VCaP (cell line): ENCODE measurements around the gene CSRNP3.

Source experiments
- H3K27ac ChIP-seq: fragments of 450-650 bp; 2 replicates; pipeline ENCODE4 v1.5.1; 2017
- CTCF ChIP-seq: fragments of 450-650 bp; conservative IDR thresholded peaks from 2 replicates; pipeline ENCODE4 v1.5.1; 2017; ENCODE audit warnings: mild to moderate bottlenecking, moderate library complexity

CSRNP3 gene

GRCh38 chr2:165572151-165572550 is 102.7 kb downstream of the CSRNP3 start:
- no peak overlapping the region for H3K27ac ChIP-seq
- TF ChIP-seq CTCF, result no peak

GRCh38 chr2:165573534-165574461 is 104.3 kb downstream of the CSRNP3 start:
- peak overlapping the region; percentile 67 for H3K27ac ChIP-seq
- no peak for TF ChIP-seq CTCF

GRCh38 chr2:165575044-165575615 is 105.6 kb downstream of the CSRNP3 start:
- no peak for TF ChIP-seq CTCF

GRCh38 chr2:165576409-165577154 is 107.1 kb downstream of the CSRNP3 start:
- TF ChIP-seq CTCF, result no peak
- no peak overlapping the region for H3K27ac ChIP-seq

More at GRCh38 chr2:165575044-165575615, 105.6 kb downstream of the CSRNP3 start:
- peak overlapping the region; percentile 67 for H3K27ac ChIP-seq

GRCh38 chr2:165582409-165582808 is 112.9 kb downstream of the CSRNP3 start:
- no peak for TF ChIP-seq CTCF
- no peak overlapping the region for H3K27ac ChIP-seq

- no peak overlapping the region for H3K27ac ChIP-seq
- TF ChIP-seq CTCF, result no peak
Observed at GRCh38 chr2:165582863-165583506, 113.5 kb downstream of the CSRNP3 start.
